Measurements from ENCODE around the gene TICAM2.

GRCh38 chr5:115551415-115551814 is 50.9 kb downstream of the TICAM2 start:
- no peak for TF ChIP-seq CREB5 (CRISPR knock-in tag; IDR thresholded peaks at IDR 0.05; ENCODE audit: low read depth)
- no peak for TF ChIP-seq PATZ1 (CRISPR knock-in tag; IDR thresholded peaks at IDR 0.05; ENCODE audit: borderline replicate concordance)
- no peak for TF ChIP-seq SNAI2 (CRISPR knock-in tag; IDR thresholded peaks at IDR 0.05)
- TF ChIP-seq ZFP30 (CRISPR knock-in tag; IDR thresholded peaks at IDR 0.05) = no peak

Measured in SK-N-SH treated with all-trans-retinoic acid at 6 μM for 48 hours (cell line).